GM18909 (cell line): ENCODE data around the gene FOXO3.
A peak's percentile ranks its signal among the peaks of the same experiment; 100 is the strongest.
"Not testable (repeated sequence)": the region's sequence is repeated elsewhere in the genome, so short reads cannot be mapped to it uniquely, and the experiment has no call there.

Source experiments
- ATAC-seq: cut with Tn5 transposase; IDR thresholded peaks from one replicate; pipeline ENCODE4 v1.9.1; 2021; ENCODE audit warnings: mild to moderate bottlenecking; ENCODE audit not compliant: unreplicated experiment, poor library complexity

FOXO3 gene

GRCh38 chr6:108555399-108556052 lies 5.2 kb upstream of the FOXO3 start:
- ATAC-seq = no peak

DNA sequence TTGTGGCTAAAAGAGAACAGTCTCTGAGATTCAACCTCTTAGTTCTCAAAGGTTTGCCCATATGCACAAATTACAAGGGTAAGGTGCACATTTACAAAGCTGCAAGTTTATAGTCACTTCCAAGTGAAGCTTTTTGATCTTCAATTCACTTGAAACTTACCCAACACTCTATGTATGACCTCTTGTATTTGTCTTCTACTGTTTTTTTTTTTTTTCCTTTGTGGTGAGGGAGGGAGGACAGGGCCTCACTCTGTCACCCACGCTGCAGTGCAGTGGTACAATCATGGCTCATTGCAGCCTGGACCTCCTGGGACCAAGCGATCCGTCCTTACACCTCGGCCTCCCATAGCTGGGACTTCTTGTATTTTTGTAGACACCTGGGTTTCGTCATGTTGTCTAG lies 4.5 kb upstream of the FOXO3 start:
- ATAC-seq = no peak

- ATAC-seq = no peak
Measured at GRCh38 chr6:108556866-108557493, 3.7 kb upstream of the FOXO3 start.

DNA sequence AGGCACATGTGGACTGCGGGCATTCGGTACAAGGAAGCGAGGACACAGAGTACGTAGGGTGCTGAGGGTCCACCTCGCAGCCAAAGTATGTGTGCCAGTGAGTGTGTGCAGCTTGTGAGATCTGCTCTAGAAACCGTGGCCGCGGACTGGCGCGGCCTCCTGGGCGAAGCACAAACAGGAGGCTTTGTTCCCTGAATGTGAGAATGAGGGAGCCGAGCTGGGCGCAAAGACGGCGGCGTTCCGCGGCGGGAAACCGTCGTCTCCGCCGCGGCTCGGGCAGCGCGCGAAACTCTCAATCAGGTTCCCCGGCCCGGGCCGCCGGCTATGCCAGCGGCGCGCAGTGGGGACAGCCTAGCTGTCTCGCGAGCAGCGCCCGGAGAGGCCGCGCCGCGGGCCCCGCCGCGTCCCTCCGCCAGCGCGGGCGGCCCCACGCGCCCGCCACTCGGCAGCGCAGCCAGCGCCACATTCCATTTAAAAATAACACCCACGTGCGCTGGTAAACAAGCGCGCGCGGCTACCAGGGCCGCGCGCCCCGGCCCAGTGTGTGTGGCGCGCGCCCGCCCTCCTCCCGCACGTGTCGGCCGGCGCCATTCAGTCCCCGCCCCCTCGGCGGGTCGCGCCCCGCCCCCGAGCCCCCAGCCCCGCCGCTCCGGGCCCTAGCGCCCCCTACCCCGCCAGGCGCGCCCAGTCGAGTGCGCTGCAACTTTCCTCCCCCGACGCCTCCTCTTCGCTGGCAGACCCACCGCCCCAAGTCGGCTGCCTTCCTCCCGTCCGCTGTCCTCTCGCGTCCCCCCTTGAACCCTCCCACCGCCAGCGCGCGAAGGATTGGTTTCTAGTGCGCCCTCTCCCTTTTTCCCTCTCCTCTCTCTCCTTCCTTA lies 3.0 kb upstream of the FOXO3 start:
- ATAC-seq = no peak

DNA sequence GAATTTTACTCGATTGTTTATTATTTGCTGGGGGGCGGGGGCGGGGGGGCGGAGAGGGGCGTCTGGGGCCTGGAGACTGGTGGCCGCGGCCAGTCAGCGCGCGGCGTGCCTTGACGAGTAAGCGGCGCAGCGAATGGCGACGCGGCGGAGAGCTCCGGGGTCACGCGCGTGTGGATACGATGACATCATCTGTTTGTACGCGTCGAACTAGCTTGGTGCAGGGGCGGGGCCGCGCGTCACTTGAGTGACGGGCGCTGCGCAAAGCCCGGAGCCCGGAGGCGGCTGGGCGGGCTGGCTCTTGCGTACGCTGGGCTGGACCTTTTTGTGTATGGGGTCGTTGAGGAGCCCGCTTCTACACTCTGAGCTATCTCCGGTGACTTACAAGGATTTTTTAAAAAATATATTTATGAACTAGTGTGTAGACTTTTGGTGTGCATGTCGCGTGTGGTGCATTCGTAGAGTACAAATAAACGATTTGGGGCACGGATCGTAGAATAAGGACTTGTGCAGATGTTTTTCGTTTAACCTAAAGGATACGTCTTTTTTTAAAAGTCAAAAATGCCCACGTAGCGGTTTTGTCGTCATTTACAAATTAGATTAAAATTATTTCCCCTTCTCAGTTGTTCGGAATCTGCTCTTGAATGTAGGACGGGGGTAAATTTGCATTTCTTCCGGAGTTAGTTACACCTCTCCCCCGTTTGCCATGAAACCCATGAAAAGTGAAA lies 2.2 kb upstream of the FOXO3 start:
- peak; percentile 70 for ATAC-seq

DNA sequence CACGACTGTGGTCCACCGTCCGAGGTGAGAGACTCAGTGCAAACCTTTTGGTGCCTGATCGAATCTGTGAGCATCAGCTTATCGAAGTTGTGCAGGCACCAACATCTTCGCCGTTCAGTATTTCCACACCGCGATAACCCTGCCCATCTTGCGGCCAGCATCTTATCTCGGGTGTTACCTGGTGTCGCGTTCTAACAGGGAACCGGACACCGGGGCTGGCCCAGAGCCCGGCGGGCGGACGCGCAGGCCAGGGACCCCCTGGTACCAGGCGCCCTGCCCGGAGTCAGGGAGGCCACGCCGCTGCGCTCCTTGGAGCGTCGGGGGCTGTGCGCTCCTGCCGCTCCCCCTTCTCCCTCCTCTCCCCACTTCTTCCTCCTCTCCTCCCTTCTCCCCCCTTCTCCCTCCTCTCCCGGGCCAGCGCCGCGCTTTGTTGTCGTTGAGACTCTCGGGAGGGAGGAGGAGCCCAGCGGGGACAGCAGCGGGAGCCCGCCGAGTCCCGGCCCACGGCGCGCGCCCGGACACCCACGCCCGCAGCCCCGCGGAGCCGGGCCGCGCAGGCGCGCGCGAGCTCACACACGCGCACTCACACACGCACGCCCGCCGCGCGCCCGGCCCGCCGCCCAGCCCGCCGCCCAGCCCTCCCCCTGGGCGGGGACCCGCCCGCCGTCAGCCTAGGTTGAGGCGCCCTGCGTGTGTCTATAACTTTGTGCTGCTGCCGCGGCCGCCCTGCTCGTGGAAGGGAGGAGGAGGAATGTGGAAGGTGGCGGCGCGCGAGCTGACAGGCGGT lies 1.4 kb upstream of the FOXO3 start:
- ATAC-seq = peak; percentile 51

DNA sequence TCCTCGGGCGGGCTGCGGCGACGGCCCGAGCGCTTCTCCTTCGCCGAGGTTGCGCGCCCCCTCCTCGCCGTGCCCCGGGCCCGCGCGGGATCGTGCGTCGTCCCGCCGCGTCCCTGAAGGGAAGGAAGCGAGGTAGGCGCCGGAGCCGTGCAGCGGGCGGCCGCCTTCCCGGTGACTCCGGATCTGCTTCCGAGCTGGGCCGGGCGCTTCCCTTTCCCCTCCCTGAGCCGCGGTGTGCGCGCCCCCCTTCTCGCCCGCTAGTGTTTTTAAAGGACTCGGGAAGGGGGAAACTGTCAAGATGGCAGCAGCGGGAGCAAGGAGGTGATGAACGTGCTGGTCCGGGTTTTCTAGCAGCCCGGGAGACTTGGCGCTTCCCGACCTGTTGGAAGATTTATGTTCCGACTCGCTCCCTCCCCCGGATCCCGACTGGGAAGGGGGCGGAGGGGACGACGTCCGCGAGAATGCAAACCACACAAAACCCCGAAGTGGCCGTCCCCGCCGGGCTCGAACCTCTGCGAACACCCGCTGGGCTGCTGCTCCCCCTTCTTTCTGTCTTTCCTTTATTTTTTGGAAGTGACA lies 744 bp upstream of the FOXO3 start:
- peak; percentile 7 for ATAC-seq

DNA sequence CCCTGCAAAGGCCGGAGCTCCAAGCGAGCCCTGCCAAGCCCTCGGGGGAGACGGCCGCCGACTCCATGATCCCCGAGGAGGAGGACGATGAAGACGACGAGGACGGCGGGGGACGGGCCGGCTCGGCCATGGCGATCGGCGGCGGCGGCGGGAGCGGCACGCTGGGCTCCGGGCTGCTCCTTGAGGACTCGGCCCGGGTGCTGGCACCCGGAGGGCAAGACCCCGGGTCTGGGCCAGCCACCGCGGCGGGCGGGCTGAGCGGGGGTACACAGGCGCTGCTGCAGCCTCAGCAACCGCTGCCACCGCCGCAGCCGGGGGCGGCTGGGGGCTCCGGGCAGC lies 561 bp downstream of the FOXO3 start:
- ATAC-seq = not testable (repeated sequence)

DNA sequence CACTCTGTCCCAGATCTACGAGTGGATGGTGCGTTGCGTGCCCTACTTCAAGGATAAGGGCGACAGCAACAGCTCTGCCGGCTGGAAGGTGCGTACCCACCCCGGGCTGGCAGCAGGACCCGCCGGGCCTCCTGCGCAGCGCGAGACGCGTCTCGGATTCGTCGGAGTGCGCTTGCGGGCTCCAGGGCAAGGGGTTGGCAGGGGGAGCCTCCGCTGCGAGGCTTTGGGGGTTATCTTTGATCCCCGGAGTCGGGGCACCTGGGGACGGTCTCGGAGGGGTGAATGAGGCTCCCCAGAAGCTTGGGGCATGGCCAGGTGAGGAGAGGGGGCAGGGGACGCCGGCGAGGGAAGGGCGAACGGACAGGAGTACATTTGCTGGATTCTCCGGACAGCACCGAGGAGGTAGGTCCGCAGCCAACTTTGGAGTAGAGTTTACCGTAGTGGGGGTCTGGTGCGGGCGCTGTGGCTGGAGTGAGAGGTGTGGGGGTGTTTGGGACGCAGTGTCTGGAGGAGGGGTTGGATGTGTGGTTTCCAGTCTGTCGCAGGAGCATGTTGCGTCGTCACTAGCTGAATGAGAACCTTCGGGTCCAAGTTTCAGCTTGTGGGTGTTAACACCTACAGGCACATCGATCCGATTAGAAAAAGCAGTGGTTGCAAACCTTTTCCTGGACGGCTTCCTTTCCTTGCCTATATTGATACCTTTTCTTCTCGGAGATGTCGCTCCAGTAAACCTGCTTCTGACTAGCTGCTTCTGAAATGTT lies 1.2 kb downstream of the FOXO3 start:
- ATAC-seq = no peak

GRCh38 chr6:108562503-108562993 lies 1.8 kb downstream of the FOXO3 start:
- ATAC-seq = no peak

GRCh38 chr6:108563292-108563691 lies 2.6 kb downstream of the FOXO3 start:
- ATAC-seq = no peak

DNA sequence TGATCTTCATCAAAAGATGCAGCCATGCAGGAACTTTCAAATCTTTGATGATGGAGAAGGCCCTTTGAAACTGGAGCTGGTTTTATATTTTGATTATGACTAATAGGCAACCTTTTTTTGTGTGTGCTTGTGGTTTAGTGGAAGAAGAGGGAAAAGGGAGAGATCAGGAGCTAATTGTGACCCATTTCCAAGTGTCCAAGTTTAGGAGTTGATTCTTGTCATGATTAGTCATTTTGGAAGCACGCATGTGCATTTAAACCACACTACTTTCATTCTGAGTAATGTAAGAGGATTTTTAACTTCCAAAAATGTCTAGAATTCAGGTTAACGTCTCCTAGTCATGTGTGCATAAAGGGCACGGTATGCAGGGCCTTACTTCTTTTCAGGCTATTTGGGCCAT lies 3.5 kb downstream of the FOXO3 start:
- ATAC-seq = no peak

DNA sequence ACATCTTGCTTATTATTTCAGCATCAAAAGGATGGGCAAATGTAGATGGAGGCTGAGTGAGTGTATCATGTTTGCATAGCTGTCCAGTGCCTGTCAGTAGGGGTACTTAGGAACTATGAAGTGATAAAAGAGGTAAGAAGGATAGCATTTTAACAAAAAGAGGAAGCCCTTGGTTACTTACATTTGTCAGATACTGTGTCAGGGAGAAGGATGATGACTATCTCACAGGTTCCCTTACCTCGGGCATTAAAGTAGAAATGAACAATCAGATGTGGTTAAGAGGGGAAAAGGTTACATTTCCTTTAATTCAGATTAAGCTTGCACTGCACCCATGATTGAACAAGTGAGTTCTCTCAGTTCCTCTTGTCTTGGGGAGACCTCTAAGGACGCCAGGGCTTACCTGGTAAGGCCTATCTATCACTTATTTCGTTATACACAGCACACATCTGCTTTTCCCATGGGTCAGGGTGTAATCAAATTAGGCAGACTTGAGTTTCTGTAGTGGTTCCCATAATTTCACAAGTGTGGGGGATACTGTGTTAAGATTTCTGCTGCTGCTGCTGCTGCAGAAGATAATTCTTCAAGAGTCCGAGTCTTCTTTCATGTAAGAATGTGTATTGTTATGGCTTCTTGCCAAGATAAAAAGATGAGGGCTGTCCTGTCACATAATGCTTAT lies 4.5 kb downstream of the FOXO3 start:
- peak; percentile 85 for ATAC-seq

GRCh38 chr6:108565893-108566292 lies 5.2 kb downstream of the FOXO3 start:
- ATAC-seq = peak; percentile 41

- no peak for ATAC-seq
Measured at GRCh38 chr6:108566406-108566805, 5.7 kb downstream of the FOXO3 start.

- no peak for ATAC-seq
Measured at GRCh38 chr6:108568101-108568500, 7.4 kb downstream of the FOXO3 start.

GRCh38 chr6:108568551-108569305 lies 8.0 kb downstream of the FOXO3 start:
- no peak for ATAC-seq

DNA sequence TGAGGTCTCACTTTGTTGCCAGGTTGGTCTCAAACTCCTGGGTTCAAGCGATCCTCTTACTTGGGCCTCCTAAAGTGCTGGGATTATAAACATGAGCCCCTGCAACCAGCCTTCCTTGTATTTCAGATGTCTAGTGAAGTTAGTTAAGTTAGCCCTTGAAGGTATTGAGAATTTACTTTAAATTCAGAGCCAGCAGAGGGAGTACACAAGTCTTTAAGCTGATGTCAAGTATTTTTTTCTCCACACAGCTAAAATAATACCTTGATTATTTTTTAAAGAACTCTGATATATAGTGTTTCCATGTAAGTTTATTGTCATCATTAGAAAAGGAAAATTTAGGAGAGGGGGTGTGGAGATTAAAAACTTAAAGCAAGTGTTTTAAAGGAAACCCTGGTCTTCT lies 9.8 kb downstream of the FOXO3 start:
- ATAC-seq = no peak
